IMR-90 (cell line): ENCODE data around the gene CD207. TPM values are rescaled to one million over a fixed set of nuclear protein-coding genes. Genes with fewer than 3 reads are reported as not detected.

Experiments
- ATAC-seq: fragments of 200-7000 bp; cut with Tn5 transposase; 2 replicates; pipeline ENCODE4 v1.9.1; 2020; ENCODE audit warnings: low read depth, mild to moderate bottlenecking, moderate library complexity
- BruUV-seq: library from RNA; stranded (reverse); fragments of 400-500 nt; replicated peaks from 2 replicates; lab custom pipeline; 2021; lab: Mats Ljungman, UMichigan
- CTCF ChIA-PET: fragments of 300-600 bp; formaldehyde crosslinking; extraction: SDS; loops from one replicate; lab custom pipeline; 2021; ENCODE audit warnings: antibody characterized with exemption; lab: Yijun Ruan, JAX
- POLR2A ChIA-PET: fragments of 300-600 bp; sonication (Branson Sonifier 250); formaldehyde crosslinking; loops from one replicate; lab custom pipeline; 2022; ENCODE audit warnings: antibody characterized with exemption; ENCODE audit not compliant: unreplicated experiment; lab: Charles Lee
- DNase-seq: peaks from one replicate; pipeline ENCODE4 v3.0.0; 2013
- H2AFZ ChIP-seq: replicated peaks from 2 replicates; pipeline ENCODE3; 2013; ENCODE audit warnings: low read length, mild to moderate bottlenecking; ENCODE audit not compliant: poor library complexity
- H2AK5ac ChIP-seq: 2 replicates; pipeline ENCODE4 v1.6.1; 2013; ENCODE audit warnings: low read depth, low read length, inconsistent platforms
- H2AK9ac ChIP-seq: replicated peaks from 2 replicates; pipeline ENCODE3; 2013; ENCODE audit warnings: mild to moderate bottlenecking, low read depth, low read length, moderate library complexity; ENCODE audit not compliant: poor library complexity
- H2BK120ac ChIP-seq: 2 replicates; pipeline ENCODE4 v1.6.1; 2013; ENCODE audit warnings: low read depth, low read length, inconsistent platforms
- H2BK15ac ChIP-seq: 3 replicates; pipeline ENCODE4 v1.6.1; 2013; ENCODE audit warnings: low read depth, low read length, inconsistent platforms
- H2BK20ac ChIP-seq: 2 replicates; pipeline ENCODE4 v1.6.1; 2013; ENCODE audit warnings: low read depth, mild to moderate bottlenecking, inconsistent platforms, low read length, moderate library complexity
- H2BK5ac ChIP-seq: 2 replicates; pipeline ENCODE4 v1.6.1; 2013; ENCODE audit warnings: mild to moderate bottlenecking, low read depth, low read length, inconsistent platforms; ENCODE audit not compliant: poor library complexity, severe bottlenecking
- H3K14ac ChIP-seq: replicated peaks from 2 replicates; pipeline ENCODE4 v1.6.1; 2013; ENCODE audit warnings: low read depth, low read length, inconsistent platforms
- H3K18ac ChIP-seq: 2 replicates; pipeline ENCODE4 v1.6.1; 2013; ENCODE audit warnings: low read depth, low read length, control low read depth
- H3K23ac ChIP-seq: 2 replicates; pipeline ENCODE4 v1.6.1; 2013; ENCODE audit warnings: low read depth, low read length, inconsistent platforms
- H3K27ac ChIP-seq: 2 replicates; pipeline ENCODE4 v1.5.1; 2013; ENCODE audit warnings: mild to moderate bottlenecking, control low read depth, low read length; ENCODE audit not compliant: insufficient read depth
- H3K27me3 ChIP-seq: 2 replicates; pipeline ENCODE4 v1.6.1; 2013; ENCODE audit warnings: low read length; ENCODE audit not compliant: control insufficient read depth, insufficient read depth
- H3K36me3 ChIP-seq: 2 replicates; pipeline ENCODE4 v1.6.1; 2013; ENCODE audit warnings: low read length, mixed read lengths; ENCODE audit not compliant: control insufficient read depth, insufficient read depth
- H3K4ac ChIP-seq: 2 replicates; pipeline ENCODE4 v1.6.1; 2013; ENCODE audit warnings: low read depth, low read length, inconsistent platforms
- H3K4me1 ChIP-seq: 2 replicates; pipeline ENCODE4 v1.6.1; 2013; ENCODE audit warnings: low read length, mixed read lengths; ENCODE audit not compliant: control insufficient read depth, insufficient read depth
- H3K4me2 ChIP-seq: 2 replicates; pipeline ENCODE4 v1.6.1; 2013; ENCODE audit warnings: low read depth, mild to moderate bottlenecking, control low read depth, low read length, moderate library complexity
- H3K4me3 ChIP-seq: 2 replicates; pipeline ENCODE4 v1.5.1; 2013; ENCODE audit warnings: low read depth, mild to moderate bottlenecking, control low read depth, low read length, moderate library complexity; ENCODE audit not compliant: insufficient read depth
- H3K56ac ChIP-seq: 2 replicates; pipeline ENCODE4 v1.6.1; 2013; ENCODE audit warnings: low read length, inconsistent platforms; ENCODE audit not compliant: insufficient read depth; ENCODE audit errors: extremely low read depth
- H3K79me1 ChIP-seq, 2 experiments: 2 replicates each; pipeline ENCODE4 v1.6.1; 2013; ENCODE audit warnings: low read length in 2 of 2, inconsistent platforms in 1 of 2, low read depth in 1 of 2
- H3K9ac ChIP-seq: 2 replicates; pipeline ENCODE4 v1.6.1; 2013; ENCODE audit warnings: low read depth, low read length, control low read depth
- H3K9me1 ChIP-seq: 2 replicates; pipeline ENCODE4 v1.6.1; 2013; ENCODE audit warnings: low read length, inconsistent platforms; ENCODE audit not compliant: insufficient read depth
- H3K9me3 ChIP-seq: 2 replicates; pipeline ENCODE4 v1.6.1; 2013; ENCODE audit warnings: low read length; ENCODE audit not compliant: control insufficient read depth, insufficient read depth
- H4K20me1 ChIP-seq: 2 replicates; pipeline ENCODE4 v1.6.1; 2013; ENCODE audit warnings: low read length, inconsistent platforms; ENCODE audit not compliant: insufficient read depth
- H4K5ac ChIP-seq: 2 replicates; pipeline ENCODE4 v1.6.1; 2013; ENCODE audit warnings: mild to moderate bottlenecking, low read depth, low read length, control low read depth
- H4K8ac ChIP-seq, 2 experiments: 2 replicates each; pipeline ENCODE4 v1.6.1; 2013; ENCODE audit warnings: low read depth in 2 of 2, low read length in 2 of 2, control low read depth in 1 of 2, inconsistent platforms in 1 of 2
- H4K91ac ChIP-seq: 2 replicates; pipeline ENCODE4 v1.6.1; 2013; ENCODE audit warnings: low read depth, low read length, inconsistent platforms; ENCODE audit not compliant: insufficient read depth
- MAFK ChIP-seq: IDR thresholded peaks from 2 replicates; pipeline ENCODE4 v1.6.1; 2012; ENCODE audit warnings: low read depth, low read length, improper control_type of control experiment
- WGBS, 2 experiments: methylation state at CpG; one replicate each; pipeline versions ENCODE4 v1.1.5 to v1.1.7; 2013; ENCODE audit warnings: missing lambda C conversion rate in 2 of 2; ENCODE audit not compliant: insufficient read length in 1 of 2; ENCODE audit errors: extremely low coverage in 2 of 2; 5-methylcytosine and 5-hydroxymethylcytosine counted together
- dilution Hi-C: fragments of 300-500 bp; cut with HindIII; formaldehyde crosslinking; loops from one replicate; pipeline ENCODE4 v1.14.3; 2018; ENCODE audit warnings: low sequenced_read_pairs; ENCODE audit not compliant: unreplicated experiment
- in situ Hi-C: fragments of 300-500 bp; cut with MboI; formaldehyde crosslinking; loops from 3 replicates; pipeline ENCODE4 v1.14.3; 2019; ENCODE audit warnings: low sequenced_read_pairs, inconsistent platforms, mixed read lengths
- intact Hi-C: fragments of 100-400 bp; cut with micrococcal nuclease; formaldehyde crosslinking; loops from 2 replicates; pipeline ENCODE4 v1.10.0; 2022
- polyA plus RNA-seq, 3 experiments: library from polyadenylated mRNA; depleted of rRNA; stranded (reverse); fragments of >200 nt; gene quantifications; 2 replicates each; pipeline ENCODE4 v1.2.3, GENCODE V29; 2012; ENCODE audit warnings: low replicate concordance in 1 of 3
- total RNA-seq: library from RNA; depleted of rRNA; stranded (reverse); fragments of >200 nt; gene quantifications from 2 replicates; pipeline ENCODE4 v1.2.3, GENCODE V29; 2012
- TF ChIP-seq, protein P1 (sequence below): fragments of 150-350 bp; IDR thresholded peaks from 2 replicates; pipeline ENCODE4 v1.6.1; 2017; ENCODE audit warnings: mild to moderate bottlenecking, antibody characterized with exemption, low read length, low read depth

Gene CD207
- total and polyA plus RNA-seq, 2 of the 4 experiments (the other 2 are of a cell fraction): not detected

DNA sequence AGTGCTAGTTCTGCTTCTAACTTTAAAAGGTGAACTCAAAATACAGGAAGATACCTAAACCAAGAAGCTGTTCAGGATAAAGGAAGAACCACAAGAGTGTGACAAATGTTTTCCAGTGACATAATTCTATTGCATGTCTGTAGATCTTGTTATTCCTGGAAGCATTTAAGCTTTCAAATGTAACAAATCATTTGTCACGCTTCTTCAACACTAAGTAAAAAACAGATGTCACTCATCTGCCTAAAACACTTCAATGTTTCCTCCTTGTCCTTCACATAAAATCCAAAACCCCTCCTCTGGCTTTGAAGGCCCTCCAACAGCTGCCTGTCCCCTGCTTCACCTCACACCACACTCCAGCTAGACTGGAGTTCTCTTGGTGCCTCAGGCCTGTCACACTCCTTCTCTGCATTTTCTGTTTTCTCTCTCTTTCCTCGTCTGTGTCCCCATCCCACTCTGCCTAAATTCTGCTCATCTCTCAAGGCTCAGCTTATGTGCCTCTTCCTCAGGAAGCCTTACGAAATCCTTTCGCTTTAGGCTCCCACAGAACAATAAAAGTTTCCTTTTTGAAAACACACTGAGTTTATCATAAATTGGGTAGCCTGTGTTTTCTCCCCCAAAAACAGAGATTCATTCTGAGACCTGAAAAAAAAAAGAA, 8.8 kb downstream of the CD207 start:
- H4K5ac ChIP-seq: no peak overlapping the region
- ATAC-seq: no peak
- H4K20me1 ChIP-seq: no peaks in the 10 kb centered on the region
- no peak overlapping the region for H3K4ac ChIP-seq
- no peak overlapping the region for H2AFZ ChIP-seq
- in situ Hi-C loops (no loop called here), dilution Hi-C loops (no loop called here), intact Hi-C loops (no loop called here)
- H3K79me1 ChIP-seq: no peaks in the 10 kb centered on the region
- H3K14ac ChIP-seq: no peak overlapping the region
- H3K4me2 ChIP-seq: no peak overlapping the region
- no peak overlapping the region for H2AK5ac ChIP-seq
- no peak overlapping the region for H2BK20ac ChIP-seq
- CTCF ChIA-PET: no interaction called here
- no peak overlapping the region for H2AK9ac ChIP-seq
- POLR2A ChIA-PET: no interaction called here
- no peak overlapping the region for H3K9ac ChIP-seq
- 10% methylated on average over 2 of the region's 4 CpGs; no CpG with 5 or more reads in 1 of the 2 experiments for WGBS, 2 experiments
- no peak overlapping the region for H3K23ac ChIP-seq
- no peak overlapping the region for H3K4me3 ChIP-seq
- H3K36me3 ChIP-seq: no peaks in the 10 kb centered on the region
- no peak overlapping the region for H3K56ac ChIP-seq
- H2BK120ac ChIP-seq: no peak overlapping the region
- no peak overlapping the region for H4K8ac ChIP-seq
- no peak overlapping the region for H2BK15ac ChIP-seq
- peaks cover 16% of the 10 kb centered on the region for H3K27me3 ChIP-seq
- no peak overlapping the region for H2BK5ac ChIP-seq
- H3K9me1 ChIP-seq: no peaks in the 10 kb centered on the region
- no peak overlapping the region for H3K18ac ChIP-seq
- no peak for TF ChIP-seq MAFK
- TF ChIP-seq, protein P1, sequence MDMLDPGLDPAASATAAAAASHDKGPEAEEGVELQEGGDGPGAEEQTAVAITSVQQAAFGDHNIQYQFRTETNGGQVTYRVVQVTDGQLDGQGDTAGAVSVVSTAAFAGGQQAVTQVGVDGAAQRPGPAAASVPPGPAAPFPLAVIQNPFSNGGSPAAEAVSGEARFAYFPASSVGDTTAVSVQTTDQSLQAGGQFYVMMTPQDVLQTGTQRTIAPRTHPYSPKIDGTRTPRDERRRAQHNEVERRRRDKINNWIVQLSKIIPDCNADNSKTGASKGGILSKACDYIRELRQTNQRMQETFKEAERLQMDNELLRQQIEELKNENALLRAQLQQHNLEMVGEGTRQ: no peak
- no peaks in the 10 kb centered on the region for H3K4me1 ChIP-seq
- no peak for DNase-seq
- no peak overlapping the region for H3K27ac ChIP-seq
- no peak overlapping the region for H4K91ac ChIP-seq
- H3K9me3 ChIP-seq: no peaks in the 10 kb centered on the region
- BruUV-seq: no TSS peak
